GM23338 (cell line): ENCODE results near the gene LIPM. TPM values are rescaled to one million over a fixed set of nuclear protein-coding genes. Genes with fewer than 3 reads are reported as not detected.

ENCODE experiments used
- ATAC-seq: fragments of 200-7000 bp; cut with Tn5 transposase; 3 replicates; pipeline ENCODE4 v1.9.1; 2020
- DNase-seq: peaks from one replicate; pipeline ENCODE4 v3.0.0-alpha.2; 2015; ENCODE audit warnings: low spot score
- H2AFZ ChIP-seq: fragments of 200-600 bp; sonication (generic); 2 replicates; pipeline ENCODE4 v1.8.0; 2016; ENCODE audit warnings: antibody characterized with exemption, mild to moderate bottlenecking, moderate library complexity
- H3F3A ChIP-seq: fragments of 200-600 bp; sonication (generic); replicated peaks from 2 replicates; pipeline ENCODE4 v1.8.0; 2017; ENCODE audit warnings: antibody characterized with exemption, mixed run types, low read depth
- H3K27ac ChIP-seq: fragments of 200-600 bp; sonication (generic); 2 replicates; pipeline ENCODE4 v1.6.1; 2016; ENCODE audit warnings: low read depth
- H3K27me3 ChIP-seq: fragments of 200-600 bp; sonication (generic); 2 replicates; pipeline ENCODE4 v1.8.0; 2016; ENCODE audit warnings: mild to moderate bottlenecking, mixed run types, moderate library complexity; ENCODE audit not compliant: insufficient read depth
- H3K36me3 ChIP-seq: fragments of 200-600 bp; sonication (generic); 2 replicates; pipeline ENCODE4 v1.8.0; 2016; ENCODE audit warnings: mild to moderate bottlenecking; ENCODE audit not compliant: insufficient read depth
- H3K4me1 ChIP-seq: fragments of 200-600 bp; sonication (generic); 2 replicates; pipeline ENCODE4 v1.8.0; 2016; ENCODE audit warnings: mild to moderate bottlenecking, moderate library complexity; ENCODE audit not compliant: insufficient read depth
- H3K4me2 ChIP-seq: fragments of 200-600 bp; sonication (generic); 2 replicates; pipeline ENCODE4 v1.7.1; 2017; ENCODE audit warnings: mixed run types
- H3K4me3 ChIP-seq: fragments of 200-600 bp; sonication (generic); 2 replicates; pipeline ENCODE4 v1.6.1; 2016; ENCODE audit warnings: mixed run types
- H3K79me2 ChIP-seq: fragments of 200-600 bp; sonication (generic); replicated peaks from 2 replicates; pipeline ENCODE4 v1.8.0; 2017; ENCODE audit warnings: mild to moderate bottlenecking; ENCODE audit not compliant: insufficient read depth
- H3K9me2 ChIP-seq: fragments of 200-600 bp; sonication (generic); 2 replicates; pipeline ENCODE4 v1.8.0; 2017; ENCODE audit not compliant: insufficient read depth
- H4K20me1 ChIP-seq: fragments of 200-600 bp; sonication (generic); replicated peaks from 2 replicates; pipeline ENCODE4 v1.8.0; 2017; ENCODE audit warnings: mild to moderate bottlenecking; ENCODE audit not compliant: insufficient read depth
- H3K27ac Mint-ChIP-seq: 2 replicates; pipeline ENCODE4 v1.8.0; 2020; ENCODE audit warnings: inconsistent platforms, mild to moderate bottlenecking, moderate library complexity, mixed read lengths
- H3K27me3 Mint-ChIP-seq: 3 replicates; pipeline ENCODE4 v1.8.0; 2022; ENCODE audit warnings: low read depth, mild to moderate bottlenecking, moderate library complexity, mixed read lengths, inconsistent platforms; ENCODE audit not compliant: insufficient read depth, poor library complexity
- H3K36me3 Mint-ChIP-seq: 3 replicates; pipeline ENCODE4 v1.8.0; 2021; ENCODE audit warnings: low read depth, mild to moderate bottlenecking, inconsistent platforms, moderate library complexity, mixed read lengths
- H3K4me1 Mint-ChIP-seq: 3 replicates; pipeline ENCODE4 v1.8.0; 2020; ENCODE audit warnings: mild to moderate bottlenecking, inconsistent platforms, mixed read lengths
- H3K4me3 Mint-ChIP-seq: 3 replicates; pipeline ENCODE4 v1.8.0; 2021; ENCODE audit warnings: moderate library complexity, mild to moderate bottlenecking, inconsistent platforms, mixed read lengths
- H3K9me3 Mint-ChIP-seq: 3 replicates; pipeline ENCODE4 v1.8.0; 2020; ENCODE audit warnings: moderate library complexity, mild to moderate bottlenecking, inconsistent platforms, mixed read lengths
- CREB1 ChIP-seq: fragments of 250-450 bp; sonication (Bioruptor Pico); IDR thresholded peaks from 2 replicates; pipeline ENCODE4 v1.5.0; 2020; ENCODE audit warnings: low read depth, mild to moderate bottlenecking, moderate library complexity
- EZH2 ChIP-seq: fragments of 200-600 bp; sonication (generic); IDR thresholded peaks from one replicate; pipeline ENCODE4 v1.8.0; 2017; ENCODE audit warnings: antibody characterized with exemption, mild to moderate bottlenecking, low read depth; ENCODE audit not compliant: unreplicated experiment
- EZH2phosphoT487 ChIP-seq: fragments of 200-600 bp; sonication (generic); IDR thresholded peaks from one replicate; pipeline ENCODE4 v1.8.1; 2018; ENCODE audit warnings: antibody characterized with exemption; ENCODE audit not compliant: unreplicated experiment
- JUNB ChIP-seq: IDR thresholded peaks from one replicate; pipeline ENCODE4 v1.6.1; 2016; ENCODE audit warnings: antibody characterized with exemption; ENCODE audit not compliant: unreplicated experiment
- NANOG ChIP-seq: IDR thresholded peaks from 2 replicates; pipeline ENCODE4 v1.6.1; 2016; ENCODE audit warnings: antibody characterized with exemption, borderline replicate concordance
- POLR2AphosphoS5 ChIP-seq: IDR thresholded peaks from 2 replicates; pipeline ENCODE4 v1.6.1; 2016; ENCODE audit warnings: antibody characterized with exemption, low read depth
- STAT1 ChIP-seq: IDR thresholded peaks from one replicate; pipeline ENCODE4 v1.6.1; 2016; ENCODE audit warnings: antibody characterized with exemption; ENCODE audit not compliant: unreplicated experiment
- ZNF114 ChIP-seq: fragments of 250-450 bp; sonication (Bioruptor Pico); IDR thresholded peaks from 2 replicates; pipeline ENCODE4 v1.5.0; 2020; ENCODE audit warnings: mild to moderate bottlenecking, moderate library complexity
- ZNF331 ChIP-seq: fragments of 250-450 bp; sonication (Bioruptor Pico); IDR thresholded peaks from 2 replicates; pipeline ENCODE4 v1.5.0; 2020; ENCODE audit warnings: low read depth, mild to moderate bottlenecking, moderate library complexity
- polyA plus RNA-seq: library from polyadenylated mRNA; unstranded; fragments of >200 nt; fragmentation: Nextera tagmentation; extraction: Ambion mirVana; gene quantifications from 2 replicates; pipeline ENCODE4 v1.2.1, GENCODE V29; 2016
- total RNA-seq: library from RNA; depleted of rRNA; stranded (reverse); fragments of >200 nt; shearing (Covaris generic); gene quantifications from 2 replicates; pipeline ENCODE4 v1.2.3, GENCODE V29; 2014
- TF ChIP-seq, protein P1 (sequence below), 2 experiments: fragments of 200-600 bp in 1 of 2; sonication (generic) in 1 of 2; conservative IDR thresholded peaks; 2 replicates each; pipeline versions ENCODE4 v1.5.1 to v1.6.1; 2016 to 2017; ENCODE audit warnings: antibody characterized with exemption in 2 of 2, low read depth in 2 of 2, mild to moderate bottlenecking in 2 of 2, moderate library complexity in 1 of 2
- TF ChIP-seq, protein P2 (sequence below): IDR thresholded peaks from one replicate; pipeline ENCODE4 v1.6.1; 2018; ENCODE audit warnings: antibody characterized with exemption; ENCODE audit not compliant: unreplicated experiment
- TF ChIP-seq, protein P3 (sequence below): IDR thresholded peaks from 2 replicates; pipeline ENCODE4 v1.6.1; 2016; ENCODE audit warnings: antibody characterized with exemption
- TF ChIP-seq, protein P4 (sequence below): fragments of 250-450 bp; sonication (Bioruptor Pico); IDR thresholded peaks from 2 replicates; pipeline ENCODE4 v1.5.0; 2020; ENCODE audit warnings: mild to moderate bottlenecking, moderate library complexity

The LIPM gene
- total and polyA plus RNA-seq, 2 experiments from 2014 or later: not detected

DNA sequence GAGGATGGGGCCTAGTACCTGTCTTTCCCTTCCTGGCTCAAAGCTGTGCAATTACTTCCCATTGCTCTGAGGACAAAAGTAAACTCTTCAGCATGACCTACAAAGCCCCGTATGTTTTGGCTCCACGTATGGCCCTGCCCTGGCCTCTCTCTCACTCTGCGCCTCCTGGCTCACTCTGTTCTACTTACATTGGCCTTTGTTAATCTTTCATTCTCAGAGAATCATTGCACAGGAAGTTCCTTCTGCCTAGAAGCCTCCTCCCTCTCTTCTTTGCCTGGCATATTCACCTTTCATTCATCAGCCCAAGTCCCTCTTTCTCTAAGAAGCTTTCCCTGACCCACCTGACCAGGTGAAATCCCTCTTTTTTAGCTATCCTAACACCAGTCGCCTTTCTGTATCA, 23.9 kb downstream of the LIPM start:
- TF ChIP-seq, protein P1, sequence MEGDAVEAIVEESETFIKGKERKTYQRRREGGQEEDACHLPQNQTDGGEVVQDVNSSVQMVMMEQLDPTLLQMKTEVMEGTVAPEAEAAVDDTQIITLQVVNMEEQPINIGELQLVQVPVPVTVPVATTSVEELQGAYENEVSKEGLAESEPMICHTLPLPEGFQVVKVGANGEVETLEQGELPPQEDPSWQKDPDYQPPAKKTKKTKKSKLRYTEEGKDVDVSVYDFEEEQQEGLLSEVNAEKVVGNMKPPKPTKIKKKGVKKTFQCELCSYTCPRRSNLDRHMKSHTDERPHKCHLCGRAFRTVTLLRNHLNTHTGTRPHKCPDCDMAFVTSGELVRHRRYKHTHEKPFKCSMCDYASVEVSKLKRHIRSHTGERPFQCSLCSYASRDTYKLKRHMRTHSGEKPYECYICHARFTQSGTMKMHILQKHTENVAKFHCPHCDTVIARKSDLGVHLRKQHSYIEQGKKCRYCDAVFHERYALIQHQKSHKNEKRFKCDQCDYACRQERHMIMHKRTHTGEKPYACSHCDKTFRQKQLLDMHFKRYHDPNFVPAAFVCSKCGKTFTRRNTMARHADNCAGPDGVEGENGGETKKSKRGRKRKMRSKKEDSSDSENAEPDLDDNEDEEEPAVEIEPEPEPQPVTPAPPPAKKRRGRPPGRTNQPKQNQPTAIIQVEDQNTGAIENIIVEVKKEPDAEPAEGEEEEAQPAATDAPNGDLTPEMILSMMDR (conservative IDR thresholded peaks at IDR 0.05; ENCODE audit: low read depth in 2 of 2): no peak
- TF ChIP-seq POLR2AphosphoS5 (no peak), EZH2phosphoT487 (no peak), JUNB (no peak), STAT1 (no peak), ZNF331 (CRISPR knock-in tag) (no peak), CREB1 (CRISPR knock-in tag) (no peak), NANOG (no peak), ZNF114 (no peak), EZH2 (no peak)
- TF ChIP-seq, protein P2, sequence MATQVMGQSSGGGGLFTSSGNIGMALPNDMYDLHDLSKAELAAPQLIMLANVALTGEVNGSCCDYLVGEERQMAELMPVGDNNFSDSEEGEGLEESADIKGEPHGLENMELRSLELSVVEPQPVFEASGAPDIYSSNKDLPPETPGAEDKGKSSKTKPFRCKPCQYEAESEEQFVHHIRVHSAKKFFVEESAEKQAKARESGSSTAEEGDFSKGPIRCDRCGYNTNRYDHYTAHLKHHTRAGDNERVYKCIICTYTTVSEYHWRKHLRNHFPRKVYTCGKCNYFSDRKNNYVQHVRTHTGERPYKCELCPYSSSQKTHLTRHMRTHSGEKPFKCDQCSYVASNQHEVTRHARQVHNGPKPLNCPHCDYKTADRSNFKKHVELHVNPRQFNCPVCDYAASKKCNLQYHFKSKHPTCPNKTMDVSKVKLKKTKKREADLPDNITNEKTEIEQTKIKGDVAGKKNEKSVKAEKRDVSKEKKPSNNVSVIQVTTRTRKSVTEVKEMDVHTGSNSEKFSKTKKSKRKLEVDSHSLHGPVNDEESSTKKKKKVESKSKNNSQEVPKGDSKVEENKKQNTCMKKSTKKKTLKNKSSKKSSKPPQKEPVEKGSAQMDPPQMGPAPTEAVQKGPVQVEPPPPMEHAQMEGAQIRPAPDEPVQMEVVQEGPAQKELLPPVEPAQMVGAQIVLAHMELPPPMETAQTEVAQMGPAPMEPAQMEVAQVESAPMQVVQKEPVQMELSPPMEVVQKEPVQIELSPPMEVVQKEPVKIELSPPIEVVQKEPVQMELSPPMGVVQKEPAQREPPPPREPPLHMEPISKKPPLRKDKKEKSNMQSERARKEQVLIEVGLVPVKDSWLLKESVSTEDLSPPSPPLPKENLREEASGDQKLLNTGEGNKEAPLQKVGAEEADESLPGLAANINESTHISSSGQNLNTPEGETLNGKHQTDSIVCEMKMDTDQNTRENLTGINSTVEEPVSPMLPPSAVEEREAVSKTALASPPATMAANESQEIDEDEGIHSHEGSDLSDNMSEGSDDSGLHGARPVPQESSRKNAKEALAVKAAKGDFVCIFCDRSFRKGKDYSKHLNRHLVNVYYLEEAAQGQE: no peak
- TF ChIP-seq, protein P3, sequence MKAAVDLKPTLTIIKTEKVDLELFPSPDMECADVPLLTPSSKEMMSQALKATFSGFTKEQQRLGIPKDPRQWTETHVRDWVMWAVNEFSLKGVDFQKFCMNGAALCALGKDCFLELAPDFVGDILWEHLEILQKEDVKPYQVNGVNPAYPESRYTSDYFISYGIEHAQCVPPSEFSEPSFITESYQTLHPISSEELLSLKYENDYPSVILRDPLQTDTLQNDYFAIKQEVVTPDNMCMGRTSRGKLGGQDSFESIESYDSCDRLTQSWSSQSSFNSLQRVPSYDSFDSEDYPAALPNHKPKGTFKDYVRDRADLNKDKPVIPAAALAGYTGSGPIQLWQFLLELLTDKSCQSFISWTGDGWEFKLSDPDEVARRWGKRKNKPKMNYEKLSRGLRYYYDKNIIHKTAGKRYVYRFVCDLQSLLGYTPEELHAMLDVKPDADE: no peak
- TF ChIP-seq, protein P4, sequence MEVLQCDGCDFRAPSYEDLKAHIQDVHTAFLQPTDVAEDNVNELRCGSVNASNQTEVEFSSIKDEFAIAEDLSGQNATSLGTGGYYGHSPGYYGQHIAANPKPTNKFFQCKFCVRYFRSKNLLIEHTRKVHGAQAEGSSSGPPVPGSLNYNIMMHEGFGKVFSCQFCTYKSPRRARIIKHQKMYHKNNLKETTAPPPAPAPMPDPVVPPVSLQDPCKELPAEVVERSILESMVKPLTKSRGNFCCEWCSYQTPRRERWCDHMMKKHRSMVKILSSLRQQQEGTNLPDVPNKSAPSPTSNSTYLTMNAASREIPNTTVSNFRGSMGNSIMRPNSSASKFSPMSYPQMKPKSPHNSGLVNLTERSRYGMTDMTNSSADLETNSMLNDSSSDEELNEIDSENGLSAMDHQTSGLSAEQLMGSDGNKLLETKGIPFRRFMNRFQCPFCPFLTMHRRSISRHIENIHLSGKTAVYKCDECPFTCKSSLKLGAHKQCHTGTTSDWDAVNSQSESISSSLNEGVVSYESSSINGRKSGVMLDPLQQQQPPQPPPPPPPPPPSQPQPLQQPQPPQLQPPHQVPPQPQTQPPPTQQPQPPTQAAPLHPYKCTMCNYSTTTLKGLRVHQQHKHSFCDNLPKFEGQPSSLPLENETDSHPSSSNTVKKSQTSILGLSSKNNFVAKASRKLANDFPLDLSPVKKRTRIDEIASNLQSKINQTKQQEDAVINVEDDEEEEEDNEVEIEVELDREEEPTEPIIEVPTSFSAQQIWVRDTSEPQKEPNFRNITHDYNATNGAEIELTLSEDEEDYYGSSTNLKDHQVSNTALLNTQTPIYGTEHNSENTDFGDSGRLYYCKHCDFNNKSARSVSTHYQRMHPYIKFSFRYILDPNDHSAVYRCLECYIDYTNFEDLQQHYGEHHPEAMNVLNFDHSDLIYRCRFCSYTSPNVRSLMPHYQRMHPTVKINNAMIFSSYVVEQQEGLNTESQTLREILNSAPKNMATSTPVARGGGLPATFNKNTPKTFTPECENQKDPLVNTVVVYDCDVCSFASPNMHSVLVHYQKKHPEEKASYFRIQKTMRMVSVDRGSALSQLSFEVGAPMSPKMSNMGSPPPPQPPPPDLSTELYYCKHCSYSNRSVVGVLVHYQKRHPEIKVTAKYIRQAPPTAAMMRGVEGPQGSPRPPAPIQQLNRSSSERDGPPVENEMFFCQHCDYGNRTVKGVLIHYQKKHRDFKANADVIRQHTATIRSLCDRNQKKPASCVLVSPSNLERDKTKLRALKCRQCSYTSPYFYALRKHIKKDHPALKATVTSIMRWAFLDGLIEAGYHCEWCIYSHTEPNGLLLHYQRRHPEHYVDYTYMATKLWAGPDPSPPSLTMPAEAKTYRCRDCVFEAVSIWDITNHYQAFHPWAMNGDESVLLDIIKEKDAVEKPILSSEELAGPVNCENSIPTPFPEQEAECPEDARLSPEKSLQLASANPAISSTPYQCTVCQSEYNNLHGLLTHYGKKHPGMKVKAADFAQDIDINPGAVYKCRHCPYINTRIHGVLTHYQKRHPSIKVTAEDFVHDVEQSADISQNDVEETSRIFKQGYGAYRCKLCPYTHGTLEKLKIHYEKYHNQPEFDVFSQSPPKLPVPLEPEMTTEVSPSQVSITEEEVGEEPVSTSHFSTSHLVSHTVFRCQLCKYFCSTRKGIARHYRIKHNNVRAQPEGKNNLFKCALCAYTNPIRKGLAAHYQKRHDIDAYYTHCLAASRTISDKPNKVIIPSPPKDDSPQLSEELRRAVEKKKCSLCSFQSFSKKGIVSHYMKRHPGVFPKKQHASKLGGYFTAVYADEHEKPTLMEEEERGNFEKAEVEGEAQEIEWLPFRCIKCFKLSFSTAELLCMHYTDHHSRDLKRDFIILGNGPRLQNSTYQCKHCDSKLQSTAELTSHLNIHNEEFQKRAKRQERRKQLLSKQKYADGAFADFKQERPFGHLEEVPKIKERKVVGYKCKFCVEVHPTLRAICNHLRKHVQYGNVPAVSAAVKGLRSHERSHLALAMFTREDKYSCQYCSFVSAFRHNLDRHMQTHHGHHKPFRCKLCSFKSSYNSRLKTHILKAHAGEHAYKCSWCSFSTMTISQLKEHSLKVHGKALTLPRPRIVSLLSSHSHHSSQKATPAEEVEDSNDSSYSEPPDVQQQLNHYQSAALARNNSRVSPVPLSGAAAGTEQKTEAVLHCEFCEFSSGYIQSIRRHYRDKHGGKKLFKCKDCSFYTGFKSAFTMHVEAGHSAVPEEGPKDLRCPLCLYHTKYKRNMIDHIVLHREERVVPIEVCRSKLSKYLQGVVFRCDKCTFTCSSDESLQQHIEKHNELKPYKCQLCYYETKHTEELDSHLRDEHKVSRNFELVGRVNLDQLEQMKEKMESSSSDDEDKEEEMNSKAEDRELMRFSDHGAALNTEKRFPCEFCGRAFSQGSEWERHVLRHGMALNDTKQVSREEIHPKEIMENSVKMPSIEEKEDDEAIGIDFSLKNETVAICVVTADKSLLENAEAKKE (CRISPR knock-in tag): no peak
- H3K9me3 Mint-ChIP-seq: no peaks in the 10 kb centered on the region
- H3K27me3 Mint-ChIP-seq: no peaks in the 10 kb centered on the region
- Histone ChIP-seq H3K4me2 (no peak overlapping the region), H3K4me3 (no peak overlapping the region), H4K20me1 (no peaks in the 10 kb centered on the region), H3K36me3 (no peaks in the 10 kb centered on the region), H3K4me1 (no peaks in the 10 kb centered on the region), H3K27me3 (no peaks in the 10 kb centered on the region), H3K9me2 (no peaks in the 10 kb centered on the region), H2AFZ (peak overlapping the region; percentile 70; the same call in 1 of the 2 replicates), H3K27ac (no peak overlapping the region), H3F3A (no peaks in the 10 kb centered on the region), H3K79me2 (no peaks in the 10 kb centered on the region)
- ATAC-seq (no peak; the same call in 2 of the 3 replicates), DNase-seq (no peak)
- no peak overlapping the region for H3K27ac Mint-ChIP-seq
- no peak overlapping the region for H3K4me3 Mint-ChIP-seq
- no peaks in the 10 kb centered on the region; the same call in 2 of the 3 replicates for H3K4me1 Mint-ChIP-seq
- H3K36me3 Mint-ChIP-seq: no peaks in the 10 kb centered on the region
